Middle frontal gyrus (tissue), 1 donor: ENCODE results near the gene RNF152.

Source experiments
- DNase-seq: peaks from one replicate; pipeline ENCODE4 v3.0.0-alpha.2; 2015; ENCODE audit warnings: low spot score; ENCODE audit errors: extremely low spot score

The RNF152 gene

GRCh38 chr18:61892683-61893308, at the start of gene RNF152:
Gene RNF152 (minus strand): TSS chr18:61893007. CDS start chr18:61816463, 76,544 bp downstream.
- no peak for DNase-seq

- DNase-seq: no peak
Measured at GRCh38 chr18:61941948-61942471, 49.2 kb upstream of the RNF152 start.

GRCh38 chr18:61939046-61939674, 46.4 kb upstream of the RNF152 start:
- no peak for DNase-seq

DNA sequence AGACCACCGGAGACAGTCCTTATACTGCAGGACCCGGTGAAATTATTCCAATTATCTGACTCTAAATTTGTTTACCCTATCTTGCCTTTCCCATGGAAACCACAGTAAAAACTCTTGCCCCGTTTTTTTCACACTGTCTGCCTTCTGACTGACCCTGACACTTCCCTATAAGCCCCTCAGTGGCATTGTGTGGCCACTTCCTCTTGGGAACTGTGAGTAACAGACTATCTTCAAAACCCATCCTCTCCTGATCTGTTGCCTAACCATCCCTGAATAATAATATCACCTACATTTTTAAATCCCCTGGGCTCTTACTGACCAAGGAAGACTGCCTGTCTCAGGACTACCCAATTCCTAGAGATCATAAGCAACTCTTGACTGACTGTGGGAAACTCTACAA, 42.6 kb upstream of the RNF152 start:
- no peak for DNase-seq

DNA sequence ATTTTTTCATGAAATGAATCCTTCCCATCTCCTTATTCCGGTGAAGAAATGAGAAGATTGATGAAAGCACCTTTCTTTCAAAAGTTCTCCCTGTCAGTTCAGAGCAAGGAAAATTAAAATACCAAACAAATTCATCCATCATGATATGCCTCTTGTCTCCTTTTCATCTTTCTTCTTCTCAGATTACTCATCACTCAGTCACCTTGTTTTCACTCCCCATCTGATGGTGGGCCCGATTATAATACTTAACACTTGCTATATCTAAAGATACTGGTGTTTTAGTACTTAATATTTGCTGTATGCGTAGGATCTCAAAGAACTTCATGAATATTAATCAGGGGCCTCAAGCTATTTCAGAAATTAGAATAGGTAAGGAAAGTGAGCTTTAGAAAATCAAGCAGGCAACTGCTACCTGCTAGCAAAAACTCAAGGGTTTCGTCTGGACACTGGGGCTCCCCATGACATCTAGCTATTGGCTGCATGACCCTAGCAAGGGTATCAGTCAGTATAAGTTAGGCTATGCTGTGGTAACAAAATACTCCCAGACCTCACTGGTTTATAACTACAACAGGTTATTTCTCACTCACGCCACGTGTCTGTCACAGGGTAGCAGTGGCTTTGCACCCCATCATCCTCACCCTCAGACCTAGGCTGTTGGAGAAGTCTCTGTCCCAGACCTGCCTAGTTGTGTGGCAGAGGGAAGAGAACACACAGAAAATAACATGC, 39.0 kb upstream of the RNF152 start:
- no peak for DNase-seq

DNA sequence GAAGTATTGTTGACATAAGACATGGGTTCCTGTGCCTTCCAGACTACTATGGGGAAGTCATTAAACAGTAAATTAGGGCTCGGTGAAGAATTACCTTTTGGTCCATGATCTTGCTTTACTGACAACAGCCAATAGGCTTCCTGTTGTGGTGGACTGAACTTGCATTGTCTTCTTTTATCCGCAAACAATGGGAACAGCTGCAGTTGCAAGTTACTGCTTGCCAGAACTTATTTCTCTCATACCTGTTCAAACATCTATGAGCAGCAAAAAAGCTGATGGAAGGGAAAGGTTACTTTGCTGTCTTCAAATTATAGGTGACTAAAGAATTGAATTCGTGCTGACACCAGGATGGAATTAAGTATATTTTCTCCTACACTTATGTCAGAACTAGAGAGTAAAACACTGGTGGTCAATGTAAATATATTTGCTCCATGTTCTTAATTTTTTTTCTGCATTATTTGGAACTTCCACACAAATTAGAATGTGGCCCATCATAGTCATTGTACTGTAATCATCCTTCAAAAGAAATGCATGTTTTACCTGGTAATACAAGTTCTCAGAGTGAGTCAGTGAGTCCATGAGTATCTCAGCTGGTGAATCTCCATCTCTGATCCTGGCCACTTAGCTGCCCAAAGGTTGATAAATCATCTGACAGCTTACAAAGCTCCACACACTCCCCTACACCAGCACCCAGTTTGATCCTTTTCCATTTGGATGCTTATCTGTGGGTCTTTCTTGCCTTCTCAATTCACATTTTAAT, 37.3 kb upstream of the RNF152 start:
- DNase-seq: no peak

DNA sequence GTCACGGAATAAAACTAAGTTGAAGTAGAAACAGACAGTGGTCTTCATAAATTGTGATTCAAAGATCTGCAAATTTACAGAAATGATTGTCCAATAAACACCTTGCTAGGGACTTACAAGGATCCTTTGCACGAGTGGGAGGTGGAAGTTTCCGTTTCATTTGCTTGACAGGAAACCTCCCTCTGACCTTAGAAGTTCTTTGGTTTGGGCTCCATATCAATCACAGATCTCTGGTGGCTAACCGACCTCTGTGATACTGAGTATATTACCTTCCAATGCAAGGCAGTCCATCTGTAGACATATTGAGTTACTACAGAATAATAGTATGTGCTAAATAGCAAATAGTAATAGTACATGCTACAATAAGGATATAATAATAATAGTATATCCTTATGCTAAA, 33.7 kb upstream of the RNF152 start:
- DNase-seq: no peak

- no peak for DNase-seq
Measured at GRCh38 chr18:61924550-61924949, 31.7 kb upstream of the RNF152 start.

DNA sequence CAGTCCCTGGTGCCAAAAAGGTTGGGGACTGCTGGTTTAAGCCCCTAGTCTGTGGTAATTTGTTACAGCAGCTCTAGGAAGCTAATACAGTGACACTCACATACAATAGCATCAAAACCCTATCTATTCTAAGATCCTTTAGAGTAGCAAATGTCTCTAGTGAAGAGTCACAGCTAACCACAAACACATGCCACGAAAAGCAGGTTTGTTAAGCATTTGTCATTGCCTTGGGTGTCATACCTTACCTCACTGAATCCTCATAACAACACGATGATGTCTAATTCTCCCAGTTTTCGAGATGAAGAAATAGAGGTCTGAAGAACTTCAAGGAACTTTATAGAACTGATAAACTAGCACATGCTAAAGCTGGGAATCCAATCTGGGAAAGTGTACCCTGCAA, 29.6 kb upstream of the RNF152 start:
- no peak for DNase-seq

DNA sequence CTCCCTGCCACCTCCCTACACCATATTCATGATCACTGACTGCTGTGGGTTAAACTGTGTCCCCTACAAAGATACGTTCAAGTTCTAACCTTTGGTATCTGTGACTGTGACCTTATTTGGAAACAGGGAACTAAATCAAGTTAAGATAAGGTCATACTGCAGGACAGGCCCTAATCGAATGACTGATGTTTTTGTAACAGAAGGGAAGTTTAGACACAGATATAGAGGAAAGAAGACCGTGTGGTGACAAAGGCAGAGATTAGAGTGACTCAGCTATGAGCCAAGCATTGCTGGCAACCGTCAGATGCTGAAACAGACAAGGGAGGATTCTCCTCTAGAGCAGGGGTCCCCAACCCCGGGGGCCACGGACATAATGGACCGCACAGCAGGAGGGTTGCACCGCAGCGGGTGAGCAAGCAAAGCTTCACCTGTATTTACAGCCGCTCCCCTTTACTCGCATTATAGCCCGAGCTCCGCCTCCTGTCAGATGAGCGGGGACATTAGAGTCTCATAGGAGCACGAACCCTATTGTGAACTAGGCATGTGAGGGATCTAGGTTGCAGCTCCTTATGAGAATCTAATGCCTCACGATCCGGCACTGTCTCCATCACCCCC, 28.9 kb upstream of the RNF152 start:
- DNase-seq: no peak

DNA sequence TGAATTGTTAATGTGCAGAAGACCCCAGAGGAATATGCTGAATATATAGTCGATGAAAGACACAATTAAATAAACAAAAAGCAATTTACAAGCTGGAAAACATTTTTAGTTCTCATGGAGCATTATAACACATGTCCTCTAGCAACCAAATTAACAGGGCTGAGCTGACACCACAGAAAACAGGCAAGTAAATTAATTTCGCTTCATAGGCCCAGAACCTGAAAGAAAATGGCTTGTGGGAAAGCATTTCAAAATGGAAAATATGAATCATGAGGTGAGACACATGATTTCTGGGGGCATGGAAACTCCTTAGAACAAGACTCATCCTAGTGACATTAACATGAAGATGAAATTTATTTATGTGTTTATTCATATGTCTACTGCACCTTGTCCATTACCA, 25.0 kb upstream of the RNF152 start:
- no peak for DNase-seq

DNA sequence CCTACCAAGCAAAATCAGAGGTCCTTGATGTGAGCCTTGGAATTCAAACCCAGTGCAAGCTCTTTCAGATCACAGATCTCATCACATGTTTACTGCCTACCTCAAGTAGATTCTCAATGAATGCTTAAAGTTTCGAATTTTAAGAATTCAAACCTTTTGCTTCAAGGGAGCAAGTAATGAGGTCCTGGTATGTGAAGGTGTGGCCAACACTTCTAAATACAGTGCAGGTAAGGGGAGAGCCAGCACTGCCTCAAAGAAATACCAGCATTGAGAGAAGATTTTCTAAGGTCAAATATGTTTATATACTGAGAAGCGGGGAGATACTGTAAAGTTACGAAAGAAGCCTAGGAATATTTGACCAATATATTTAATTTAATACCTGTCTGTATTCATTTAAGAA, 19.7 kb upstream of the RNF152 start:
- DNase-seq: no peak

DNA sequence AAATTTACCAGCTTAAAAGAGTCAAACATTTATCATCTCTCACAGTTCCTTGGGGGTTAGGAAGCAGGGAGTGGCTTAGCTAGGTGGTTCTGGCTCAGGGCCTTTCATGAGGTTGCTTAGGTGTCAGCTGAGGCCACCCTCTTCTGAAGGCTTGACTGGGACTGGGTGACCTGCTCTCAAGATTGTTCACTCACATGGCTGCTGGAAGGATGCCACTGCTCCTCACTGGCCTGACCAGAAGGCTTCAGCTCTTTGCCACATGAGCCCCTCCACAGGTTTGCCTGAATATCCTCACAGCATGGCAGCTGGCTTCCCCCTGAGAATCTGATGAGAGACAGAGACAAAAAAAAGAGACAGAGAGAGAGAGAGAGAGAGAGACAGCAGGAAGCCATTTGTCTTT, 17.3 kb upstream of the RNF152 start:
- DNase-seq: no peak

GRCh38 chr18:61908661-61909060, 15.9 kb upstream of the RNF152 start:
- no peak for DNase-seq

DNA sequence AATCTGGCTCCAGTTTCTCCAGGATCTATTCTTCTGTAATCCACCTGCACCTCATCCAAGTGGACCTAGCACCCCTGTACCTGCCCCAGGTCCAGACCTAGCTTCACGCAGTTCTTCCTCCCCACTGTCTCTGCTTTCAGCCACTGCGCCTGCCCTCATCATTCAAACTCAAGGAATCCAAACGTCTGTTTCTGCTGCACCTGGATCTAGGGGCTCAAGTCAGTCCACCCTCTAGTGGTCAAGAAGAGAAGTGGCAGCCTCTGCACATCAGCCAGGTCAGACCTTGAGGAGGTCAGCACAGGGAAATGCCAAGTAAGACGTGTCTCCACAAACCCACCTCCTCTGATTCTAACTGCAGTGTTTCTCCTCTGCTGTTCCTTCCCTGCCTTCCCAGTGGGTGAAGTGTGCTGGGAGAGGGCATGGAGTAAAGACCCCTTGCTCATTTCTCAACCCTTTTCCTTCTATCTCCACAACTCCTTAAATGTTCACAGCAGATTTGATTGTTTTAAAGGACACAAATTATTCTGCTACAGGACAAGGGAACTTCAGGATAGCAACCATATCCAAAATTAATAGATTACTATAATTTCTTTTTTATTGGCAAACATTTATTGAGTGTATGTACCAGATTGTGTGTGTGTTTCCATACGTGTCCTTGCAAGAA, 8.6 kb upstream of the RNF152 start:
- no peak for DNase-seq

GRCh38 chr18:61900504-61901281, 7.9 kb upstream of the RNF152 start:
- DNase-seq: no peak

DNA sequence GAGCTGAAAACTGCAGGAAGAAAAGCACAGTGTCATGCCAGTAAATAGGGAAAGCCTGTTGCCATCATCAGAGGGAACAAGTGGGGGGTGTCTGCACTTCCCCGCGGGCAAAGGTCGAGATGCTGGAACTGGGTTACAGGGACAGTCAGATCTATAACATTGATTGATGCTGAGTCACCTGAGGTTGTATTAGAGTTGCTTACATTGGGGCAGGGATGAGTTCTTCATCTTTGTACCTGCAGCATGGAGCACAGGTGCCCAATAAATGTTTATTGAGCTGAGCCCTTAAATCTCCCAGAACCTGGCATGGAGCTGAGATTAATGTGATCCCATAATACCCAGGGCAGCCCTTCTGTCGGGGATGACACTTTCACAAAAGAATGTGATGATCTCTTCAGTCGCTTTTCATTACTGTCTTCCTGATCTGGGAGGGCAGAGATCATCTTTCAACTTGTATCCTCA, 5.9 kb upstream of the RNF152 start:
- DNase-seq: no peak

DNA sequence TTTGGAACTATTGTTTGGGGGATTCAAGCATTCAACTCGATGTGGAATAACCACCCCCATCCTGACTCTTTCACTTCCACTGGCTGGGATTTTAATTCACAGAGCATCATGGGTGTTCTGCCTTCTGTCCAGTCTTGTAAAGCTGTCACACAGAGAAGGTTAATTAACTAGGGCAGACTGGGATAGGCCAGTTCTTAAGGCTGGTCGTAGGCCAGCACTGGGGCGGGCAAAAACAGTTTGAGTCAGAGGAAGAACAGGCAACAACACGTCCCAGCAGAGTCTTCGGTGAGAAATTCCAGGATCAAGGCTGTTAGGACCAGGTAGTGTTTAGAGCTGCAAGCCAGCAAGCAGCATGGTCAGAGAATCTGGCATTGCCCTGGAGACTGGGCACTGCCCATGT, 4.0 kb upstream of the RNF152 start:
- DNase-seq: no peak

GRCh38 chr18:61896118-61896517, 3.3 kb upstream of the RNF152 start:
- DNase-seq: no peak
